GM18499 (cell line): ENCODE results near the gene PTGDR.

Experiments
- ATAC-seq: cut with Tn5 transposase; IDR thresholded peaks from one replicate; pipeline ENCODE4 v1.9.1; 2021; ENCODE audit warnings: moderate number of reproducible peaks; ENCODE audit not compliant: insufficient read depth, unreplicated experiment

The PTGDR gene, protein sequence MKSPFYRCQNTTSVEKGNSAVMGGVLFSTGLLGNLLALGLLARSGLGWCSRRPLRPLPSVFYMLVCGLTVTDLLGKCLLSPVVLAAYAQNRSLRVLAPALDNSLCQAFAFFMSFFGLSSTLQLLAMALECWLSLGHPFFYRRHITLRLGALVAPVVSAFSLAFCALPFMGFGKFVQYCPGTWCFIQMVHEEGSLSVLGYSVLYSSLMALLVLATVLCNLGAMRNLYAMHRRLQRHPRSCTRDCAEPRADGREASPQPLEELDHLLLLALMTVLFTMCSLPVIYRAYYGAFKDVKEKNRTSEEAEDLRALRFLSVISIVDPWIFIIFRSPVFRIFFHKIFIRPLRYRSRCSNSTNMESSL

DNA sequence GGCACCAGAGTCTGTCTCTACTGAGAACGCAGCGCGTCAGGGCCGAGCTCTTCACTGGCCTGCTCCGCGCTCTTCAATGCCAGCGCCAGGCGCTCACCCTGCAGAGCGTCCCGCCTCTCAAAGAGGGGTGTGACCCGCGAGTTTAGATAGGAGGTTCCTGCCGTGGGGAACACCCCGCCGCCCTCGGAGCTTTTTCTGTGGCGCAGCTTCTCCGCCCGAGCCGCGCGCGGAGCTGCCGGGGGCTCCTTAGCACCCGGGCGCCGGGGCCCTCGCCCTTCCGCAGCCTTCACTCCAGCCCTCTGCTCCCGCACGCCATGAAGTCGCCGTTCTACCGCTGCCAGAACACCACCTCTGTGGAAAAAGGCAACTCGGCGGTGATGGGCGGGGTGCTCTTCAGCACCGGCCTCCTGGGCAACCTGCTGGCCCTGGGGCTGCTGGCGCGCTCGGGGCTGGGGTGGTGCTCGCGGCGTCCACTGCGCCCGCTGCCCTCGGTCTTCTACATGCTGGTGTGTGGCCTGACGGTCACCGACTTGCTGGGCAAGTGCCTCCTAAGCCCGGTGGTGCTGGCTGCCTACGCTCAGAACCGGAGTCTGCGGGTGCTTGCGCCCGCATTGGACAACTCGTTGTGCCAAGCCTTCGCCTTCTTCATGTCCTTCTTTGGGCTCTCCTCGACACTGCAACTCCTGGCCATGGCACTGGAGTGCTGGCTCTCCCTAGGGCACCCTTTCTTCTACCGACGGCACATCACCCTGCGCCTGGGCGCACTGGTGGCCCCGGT, at the start of gene PTGDR:
Gene PTGDR (plus strand): TSS at position 198 of the 778 bp plus-strand sequence. CDS start 117 bp downstream, at position 315.
- ATAC-seq, result no peak

DNA sequence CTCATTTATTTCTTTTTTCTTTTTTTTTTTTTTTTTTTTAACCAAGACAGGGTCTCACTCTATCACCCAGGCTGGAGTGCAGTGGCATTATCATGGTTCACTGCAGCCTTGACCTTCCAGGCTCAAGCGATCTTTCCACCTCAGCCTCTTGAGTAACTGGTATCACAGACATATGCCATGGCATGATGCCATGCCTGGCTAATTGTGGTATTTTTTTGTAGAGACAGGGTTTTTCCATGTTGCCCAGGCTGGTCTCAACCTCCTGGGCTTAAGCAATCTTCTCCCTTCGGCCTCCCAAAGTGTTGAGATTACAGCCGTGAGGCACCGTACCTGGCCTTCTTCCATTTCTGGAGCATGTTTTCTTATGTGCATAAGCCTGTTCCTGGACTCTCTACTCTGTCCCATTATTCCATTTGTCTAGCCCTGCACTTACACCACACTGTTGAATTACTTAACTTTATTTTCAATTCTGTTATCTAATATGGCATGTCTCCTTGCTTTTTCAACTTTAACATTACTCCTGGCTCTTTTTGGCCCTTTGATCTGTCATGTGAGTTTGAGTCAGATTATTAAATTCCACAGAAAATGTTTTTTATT, 47.9 kb upstream of the PTGDR start:
- no peak for ATAC-seq

DNA sequence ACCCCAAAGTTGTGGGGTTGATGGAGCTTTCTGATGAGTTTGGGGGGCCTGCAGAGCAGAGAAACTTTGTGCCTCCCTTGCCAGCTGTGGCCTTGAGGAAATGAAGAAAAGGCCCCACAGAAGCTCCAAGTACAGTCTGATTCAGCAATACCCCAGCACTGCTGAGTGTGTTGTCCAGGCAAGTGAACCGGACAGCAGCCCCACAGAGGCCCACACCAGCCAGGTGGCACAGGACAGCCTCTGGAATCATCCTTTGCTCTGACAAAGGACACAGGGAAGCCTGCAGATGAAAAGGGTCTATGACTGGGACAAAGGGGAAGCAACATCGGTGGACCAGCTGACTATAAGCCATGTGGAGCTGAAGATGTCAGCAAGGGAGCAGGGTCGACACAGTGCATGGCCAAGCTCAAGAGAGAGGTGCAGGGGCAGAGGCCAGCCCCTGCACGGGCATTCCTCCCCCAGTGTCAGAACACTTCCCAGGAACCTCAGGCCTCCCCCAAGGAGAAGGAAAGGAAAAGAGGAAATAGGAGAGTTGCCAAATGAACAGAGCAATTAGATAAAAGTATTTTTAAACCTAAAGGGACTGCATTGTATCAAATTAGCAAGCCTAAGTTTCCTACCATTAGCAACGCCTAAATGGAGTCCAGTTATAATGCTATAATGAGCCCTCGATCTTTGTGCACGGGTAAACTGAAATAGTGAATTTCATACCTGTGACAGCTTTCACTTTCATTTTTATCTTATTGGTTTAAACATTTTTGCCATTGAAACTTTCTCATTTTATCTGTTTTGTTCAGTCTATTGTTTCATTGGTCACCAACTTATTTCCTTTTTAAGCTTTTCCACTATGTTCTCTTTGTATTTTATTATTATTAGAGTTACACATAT, 46.3 kb upstream of the PTGDR start:
- ATAC-seq, result no peak

DNA sequence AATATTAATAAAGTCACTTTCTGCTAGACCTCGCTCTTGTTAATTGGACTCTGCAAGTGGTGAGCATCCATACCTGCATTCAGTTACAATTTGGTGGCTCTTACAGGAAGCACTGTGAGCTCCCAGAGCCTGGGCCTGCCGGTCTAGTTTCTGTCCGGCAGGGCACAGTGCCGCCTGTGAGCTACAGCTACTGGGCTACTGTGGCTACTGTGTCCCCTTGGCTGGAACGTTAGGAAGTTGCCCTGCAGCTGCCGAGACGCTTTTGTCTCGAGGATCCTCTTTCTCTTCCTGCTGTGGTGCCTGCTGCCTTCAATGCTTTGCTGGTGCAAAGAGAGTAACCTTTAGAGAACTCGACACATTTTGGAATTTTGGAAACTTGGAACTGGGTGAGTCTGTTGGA, 44.6 kb upstream of the PTGDR start:
- no peak for ATAC-seq

DNA sequence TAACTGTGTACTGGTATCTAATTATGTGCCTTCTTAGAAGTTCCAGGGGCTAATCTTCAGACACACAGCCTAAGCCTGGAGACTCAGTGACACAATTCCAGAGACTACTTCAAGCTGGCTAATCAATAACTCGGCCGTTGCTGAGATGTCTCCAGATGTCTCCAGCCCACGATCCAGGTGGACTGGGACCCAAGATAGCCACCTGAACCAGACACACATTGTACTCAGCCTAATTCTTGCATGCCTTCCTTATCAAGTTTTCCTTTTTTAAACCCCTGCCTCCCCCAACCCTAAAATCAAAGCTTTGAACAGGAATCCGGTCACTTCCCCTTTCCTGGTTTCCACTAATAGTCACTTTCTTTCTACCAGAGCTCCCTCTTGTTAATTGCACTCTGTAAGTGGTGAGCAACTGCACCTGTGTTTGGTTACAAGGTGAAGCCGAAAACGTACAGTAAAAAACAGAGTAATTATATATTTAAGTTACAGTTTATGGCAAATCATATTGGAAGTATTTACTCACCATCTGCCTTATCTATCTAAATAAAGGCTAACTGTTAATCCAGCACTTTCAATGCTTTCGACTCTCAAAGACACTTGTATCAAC, 39.8 kb upstream of the PTGDR start:
- ATAC-seq, result no peak

DNA sequence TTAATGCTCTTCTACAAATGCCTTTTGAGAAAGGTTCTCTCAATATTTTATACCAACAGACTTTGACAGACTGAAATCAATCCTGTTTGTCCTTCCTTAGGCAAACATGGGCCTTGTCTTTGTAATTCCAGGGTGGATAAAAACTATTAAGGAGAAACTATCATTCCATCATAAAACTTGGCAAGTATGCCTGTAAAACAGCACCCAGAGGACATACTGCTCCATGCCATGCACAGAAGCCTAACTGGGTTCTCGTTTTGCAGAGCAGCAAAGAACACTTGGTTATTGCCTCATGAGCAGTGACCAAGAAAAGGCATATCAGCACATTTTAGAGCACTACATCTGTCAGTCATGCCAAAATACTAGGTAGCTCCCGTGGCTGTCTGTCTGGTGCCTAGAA, 33.8 kb upstream of the PTGDR start:
- no peak for ATAC-seq

DNA sequence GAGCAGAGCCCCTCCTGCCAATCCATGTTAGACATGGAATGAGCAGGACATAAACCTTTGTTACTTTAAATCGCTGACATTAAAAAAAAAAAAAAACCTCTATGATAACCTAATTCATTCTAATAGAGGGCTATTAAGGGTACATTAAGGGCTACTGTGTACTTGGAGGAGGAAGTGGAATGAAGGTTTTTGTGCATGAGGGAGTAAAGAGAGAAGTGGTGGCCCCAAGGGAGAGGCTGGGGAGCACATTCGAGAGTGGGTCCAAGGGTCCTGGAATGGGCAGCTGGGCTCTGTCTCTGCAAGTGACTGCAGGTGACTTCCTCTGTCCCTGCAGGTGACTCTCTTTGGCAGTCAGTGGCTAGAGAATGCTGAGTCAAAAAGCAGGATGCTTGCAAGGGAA, 32.1 kb upstream of the PTGDR start:
- ATAC-seq, result no peak

DNA sequence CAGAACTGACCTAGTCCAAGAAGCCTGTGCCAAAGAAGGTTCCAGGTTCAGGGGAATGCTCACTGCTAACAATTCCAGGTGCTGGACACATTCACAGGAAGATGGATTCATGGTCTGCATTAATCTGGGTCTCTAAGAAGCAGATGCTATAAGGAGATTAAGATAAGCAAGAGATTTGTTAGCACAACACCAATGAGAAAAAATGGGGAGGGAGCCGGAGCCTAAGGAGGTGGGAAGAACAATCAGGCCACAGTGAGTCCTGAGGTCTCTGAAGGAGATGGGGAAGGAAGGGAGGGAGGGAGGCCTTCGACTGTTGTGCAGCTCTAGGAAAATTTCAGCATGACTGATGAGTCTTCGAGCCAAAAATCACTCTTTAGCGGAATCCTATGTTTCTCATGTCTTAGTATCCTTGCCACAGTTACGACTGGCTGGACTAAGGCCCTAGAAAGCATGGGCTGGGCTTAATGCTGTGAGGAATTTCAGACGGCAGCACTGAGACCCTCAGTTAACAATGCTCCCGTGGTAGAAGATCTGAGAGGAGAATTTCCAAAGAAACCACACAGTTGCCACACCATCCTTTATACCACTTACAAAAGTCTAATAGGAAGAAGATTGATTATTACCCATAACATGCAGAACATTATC, 31.5 kb upstream of the PTGDR start:
- ATAC-seq, result no peak

DNA sequence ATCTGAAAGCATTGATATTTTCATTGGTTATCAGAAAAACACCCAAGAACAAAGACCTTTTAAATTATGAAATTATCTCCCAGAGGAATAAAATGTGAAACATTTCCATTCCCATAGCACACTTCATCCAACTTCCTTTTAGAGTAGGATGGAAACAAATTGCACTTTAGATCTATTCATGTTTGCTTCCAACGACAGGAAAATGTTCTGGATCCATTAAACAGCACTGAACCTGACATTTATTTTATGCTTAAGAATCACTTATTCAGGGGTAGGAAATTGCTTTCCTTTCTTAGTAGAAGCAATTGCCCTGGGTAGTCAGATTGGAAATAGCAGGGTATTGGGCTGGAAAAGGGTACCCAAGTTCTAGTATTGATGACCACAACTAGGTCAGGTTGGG, 28.8 kb upstream of the PTGDR start:
- no peak for ATAC-seq

DNA sequence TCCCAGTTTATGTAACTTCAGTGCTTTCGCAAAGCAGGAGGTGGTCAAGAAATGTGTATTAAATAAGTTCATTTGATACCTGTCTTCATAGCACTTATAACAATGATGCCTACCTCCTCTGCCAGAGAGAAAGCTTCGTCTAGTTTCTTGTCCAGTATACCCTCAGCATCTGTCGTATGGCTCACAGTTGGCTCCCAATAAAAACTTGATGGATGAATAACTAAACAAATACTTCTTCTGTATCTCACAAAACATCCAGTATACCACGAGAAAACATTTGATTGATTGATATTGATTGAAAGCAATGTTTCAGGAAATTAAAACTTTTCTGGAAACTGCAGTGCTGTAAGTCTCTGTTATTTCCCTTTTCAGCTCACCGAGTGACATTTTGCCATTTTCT, 26.9 kb upstream of the PTGDR start:
- ATAC-seq, result no peak

DNA sequence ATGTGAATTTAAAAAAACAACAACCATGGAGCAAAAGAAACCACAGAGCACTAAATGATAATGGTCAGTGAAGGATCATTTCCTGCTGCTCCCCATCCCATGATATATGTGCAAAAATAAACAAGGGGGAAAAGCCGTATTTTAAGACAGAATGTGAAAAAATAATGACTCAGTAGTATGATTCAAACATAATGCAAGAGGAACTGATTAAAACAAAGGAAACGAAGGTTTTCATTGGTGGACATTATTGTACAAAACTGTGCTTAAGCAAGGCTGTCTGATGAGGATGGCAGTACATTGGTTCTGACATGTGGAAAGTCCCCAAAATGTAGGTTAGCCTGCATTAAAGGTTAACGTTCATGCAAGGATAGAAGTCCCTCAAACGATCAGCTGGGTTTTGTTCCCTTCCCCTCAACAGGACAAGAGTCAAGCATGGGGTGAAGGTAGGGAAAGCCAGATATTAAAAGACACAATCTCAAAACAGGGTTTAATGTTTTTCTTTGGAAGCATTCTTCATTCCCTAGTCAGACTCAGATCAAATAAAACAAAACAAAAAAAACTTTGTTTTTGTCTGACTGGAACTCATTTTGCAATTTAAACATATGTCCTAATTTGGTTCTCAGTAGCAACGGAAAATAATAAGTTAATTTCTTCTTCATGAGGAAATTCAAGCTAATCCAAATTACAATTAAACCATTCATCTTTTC, 26.3 kb upstream of the PTGDR start:
- ATAC-seq, result no peak

DNA sequence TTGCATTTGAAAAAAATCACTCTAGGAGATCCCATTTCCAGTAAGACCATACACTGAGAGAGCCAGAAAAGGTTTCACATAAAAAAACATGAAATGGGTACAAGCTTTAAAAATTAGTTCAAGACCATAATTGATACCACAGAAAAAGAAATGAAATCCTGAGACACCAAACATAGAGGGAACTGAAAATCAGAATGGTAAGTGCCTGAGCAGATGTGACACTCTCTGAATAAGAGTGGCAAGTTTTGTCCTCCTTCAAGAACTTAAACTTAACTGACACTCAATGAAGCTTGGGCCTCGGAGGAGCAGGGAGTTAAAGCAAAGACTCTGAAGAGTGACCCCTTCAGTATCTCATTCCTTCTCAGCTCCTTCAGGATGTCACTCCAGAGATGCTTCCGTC, 23.2 kb upstream of the PTGDR start:
- ATAC-seq, result peak; percentile 60

DNA sequence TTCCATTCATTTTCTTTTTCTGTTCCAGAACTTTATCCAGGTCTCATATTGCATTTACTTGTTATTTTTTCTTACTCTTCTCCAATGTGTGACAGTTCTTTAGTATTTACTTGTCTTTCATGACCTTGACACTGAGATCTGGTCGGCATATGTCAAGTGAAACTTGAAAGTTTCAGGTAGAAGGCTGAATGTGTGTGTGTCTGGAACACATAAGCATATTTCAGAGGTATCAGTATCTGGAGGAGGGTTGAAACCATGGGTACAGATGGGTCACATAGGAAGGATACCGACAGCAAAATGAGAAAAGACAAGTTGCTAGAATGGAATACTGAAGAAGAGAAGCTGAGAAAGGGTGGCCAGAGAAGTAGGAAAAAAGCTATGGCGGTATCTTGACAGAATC, 22.5 kb upstream of the PTGDR start:
- ATAC-seq, result no peak

DNA sequence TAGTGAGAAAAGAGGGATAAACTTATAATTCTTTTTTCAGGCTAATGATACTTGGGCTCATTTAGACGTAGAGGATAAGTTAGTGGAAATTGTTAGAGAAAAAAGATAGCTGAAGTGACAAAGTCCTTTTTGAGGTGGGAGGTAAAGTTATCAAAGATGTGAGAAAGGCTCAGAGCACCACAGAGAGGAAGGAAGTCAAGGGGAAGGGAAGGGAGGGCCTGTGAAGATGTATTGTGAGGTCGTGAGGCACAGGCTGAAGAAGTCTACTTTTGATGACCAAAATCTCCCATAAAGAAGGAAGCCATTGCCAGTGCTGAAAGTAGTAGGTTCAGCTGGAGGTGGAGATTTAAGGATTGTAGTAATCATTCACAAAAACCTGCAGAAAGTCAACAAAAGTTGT, 19.4 kb upstream of the PTGDR start:
- ATAC-seq, result no peak

DNA sequence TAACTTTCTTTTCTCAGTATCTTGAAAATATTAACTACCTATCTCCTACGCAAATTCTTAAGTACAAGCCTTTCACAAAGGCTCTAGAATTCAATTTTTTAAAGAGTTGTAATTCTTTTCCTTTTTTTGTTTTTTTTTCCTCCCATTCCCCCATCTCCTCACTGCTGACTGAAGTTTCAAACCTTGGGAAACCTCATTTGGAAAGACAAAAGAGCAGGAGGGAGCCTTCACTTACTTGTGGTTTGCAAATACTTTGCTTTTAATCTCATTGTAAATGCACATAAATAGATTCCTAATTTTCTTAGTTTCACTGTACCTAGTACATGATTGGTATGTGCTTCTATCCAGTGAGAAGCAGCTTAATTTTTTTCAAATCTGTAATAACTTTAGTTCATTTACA, 15.8 kb upstream of the PTGDR start:
- ATAC-seq, result no peak

DNA sequence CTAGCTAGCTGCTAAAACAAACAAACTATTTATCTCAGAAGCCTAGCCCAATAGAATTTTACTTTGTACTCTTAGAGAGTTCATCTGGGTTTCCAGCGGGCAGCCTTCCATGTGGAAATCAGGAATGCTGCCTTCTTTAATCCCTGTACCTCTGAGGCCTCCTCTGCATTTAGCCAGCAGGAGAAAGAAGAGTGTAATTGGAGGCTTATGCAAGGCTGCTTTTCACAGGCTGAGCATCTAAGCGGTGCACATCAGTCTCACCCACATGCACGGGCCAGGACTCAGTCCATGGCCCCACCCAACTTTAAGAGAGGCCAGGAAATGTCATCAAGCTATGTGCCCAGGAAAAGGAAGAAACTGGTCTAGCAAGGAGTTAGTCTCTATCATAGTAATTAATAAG, 14.0 kb upstream of the PTGDR start:
- ATAC-seq, result no peak

DNA sequence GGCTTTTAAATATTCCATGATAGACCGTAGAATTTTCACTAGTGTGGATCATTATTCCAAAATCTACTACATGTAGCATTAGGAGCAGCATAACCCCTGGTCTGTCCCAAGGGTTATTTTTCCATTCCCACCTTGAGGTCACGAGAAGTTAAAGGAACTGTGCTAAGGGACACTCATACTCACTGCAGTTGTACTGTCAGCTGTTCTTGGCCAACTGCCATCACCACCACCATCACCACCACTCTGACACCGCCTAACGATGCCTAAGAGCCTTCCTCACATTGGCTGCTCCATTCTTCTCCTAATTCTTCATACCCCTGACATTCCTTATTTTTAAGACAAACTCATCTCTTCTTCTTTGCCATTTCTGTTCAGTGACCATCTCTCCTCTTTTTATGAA, 13.4 kb upstream of the PTGDR start:
- no peak for ATAC-seq

DNA sequence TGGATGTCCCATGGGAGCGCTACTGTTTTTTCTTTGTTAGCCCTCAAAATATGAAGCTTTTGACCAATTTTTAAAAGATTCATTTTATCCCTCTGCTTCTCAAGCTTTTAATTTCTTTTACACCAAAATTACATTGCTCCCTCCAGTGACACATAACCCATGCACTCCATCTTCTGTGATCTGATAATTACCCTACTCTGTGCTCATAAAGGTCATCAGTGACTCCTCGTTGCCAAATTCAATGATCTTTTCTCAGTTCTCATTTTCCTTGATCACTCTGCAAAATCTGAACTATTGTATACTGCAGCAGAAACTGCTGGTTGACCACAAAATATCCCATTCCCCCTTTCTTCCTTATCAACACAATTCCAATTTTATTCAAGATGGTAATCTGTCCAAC, 8.7 kb upstream of the PTGDR start:
- ATAC-seq, result no peak

DNA sequence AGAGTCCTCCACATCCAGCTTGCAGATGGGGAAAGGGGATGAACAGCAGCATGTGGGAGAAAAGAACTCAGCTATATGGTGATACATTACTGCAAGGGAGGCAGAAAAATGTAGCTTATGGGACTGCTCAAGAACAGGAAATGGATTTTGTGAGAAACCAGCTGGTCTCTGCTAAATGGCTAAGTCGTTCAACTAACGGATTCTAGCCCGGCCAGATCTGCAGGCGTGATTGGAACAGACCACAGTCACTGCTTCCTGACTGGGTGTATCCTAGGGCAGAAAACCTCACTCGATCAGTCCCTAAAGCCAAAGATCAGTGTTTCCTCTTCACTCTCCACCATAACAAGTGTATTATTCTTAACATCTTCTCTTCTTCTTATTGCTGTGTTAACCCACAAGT, 8.1 kb upstream of the PTGDR start:
- ATAC-seq, result no peak
